HG02678 (cell line): ENCODE results near the gene TFR2.

Experiments
- ATAC-seq: cut with Tn5 transposase; IDR thresholded peaks from one replicate; pipeline ENCODE4 v1.9.1; 2021; ENCODE audit warnings: mild to moderate bottlenecking, moderate library complexity; ENCODE audit not compliant: unreplicated experiment

TFR2 gene

DNA sequence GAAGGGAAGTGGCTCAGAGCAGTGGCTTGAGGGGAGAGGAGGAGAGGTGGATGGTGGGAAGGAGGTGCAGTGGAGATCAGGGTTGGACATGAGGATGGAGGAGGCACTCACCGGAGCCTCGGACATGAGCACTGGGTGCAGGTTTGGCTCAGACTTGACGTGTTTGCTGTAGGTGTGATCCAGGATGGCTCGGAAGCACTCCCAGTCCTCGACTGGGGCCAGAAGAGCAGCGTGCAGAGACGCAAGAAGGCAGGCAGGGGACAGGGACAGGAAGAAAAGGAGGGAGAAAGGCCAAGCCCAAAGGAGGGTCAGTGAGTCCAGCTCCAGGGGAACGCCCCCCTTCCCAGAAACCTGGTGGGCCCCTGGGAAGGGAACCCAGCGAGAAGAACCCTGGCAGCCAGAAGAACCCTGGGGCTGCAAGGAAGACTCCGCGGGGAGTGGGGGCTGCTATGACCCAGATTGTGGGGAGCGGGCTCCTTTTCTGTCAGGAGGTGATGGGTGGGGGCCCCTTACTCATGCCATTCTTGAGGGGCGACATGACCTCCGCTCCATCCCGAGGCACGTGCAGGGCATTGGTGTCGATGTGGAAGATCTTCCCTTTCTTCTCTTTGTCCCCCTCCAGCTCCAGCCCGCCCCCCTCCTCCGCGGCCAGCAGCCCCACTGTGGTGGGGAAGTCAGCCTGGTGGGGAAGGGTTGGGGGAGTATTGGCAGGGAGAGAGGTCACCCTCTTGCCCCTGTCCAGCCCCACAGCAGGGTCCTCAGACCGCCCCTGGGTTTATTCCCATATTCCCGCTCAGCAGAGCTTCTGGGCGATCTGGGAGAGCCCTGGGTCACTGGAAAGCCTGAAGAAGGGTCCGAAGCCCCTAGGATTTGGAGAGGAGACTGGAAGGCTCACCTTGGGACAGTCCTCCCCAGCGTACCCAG is 13.8 kb upstream of the TFR2 start:
- no peak for ATAC-seq

DNA sequence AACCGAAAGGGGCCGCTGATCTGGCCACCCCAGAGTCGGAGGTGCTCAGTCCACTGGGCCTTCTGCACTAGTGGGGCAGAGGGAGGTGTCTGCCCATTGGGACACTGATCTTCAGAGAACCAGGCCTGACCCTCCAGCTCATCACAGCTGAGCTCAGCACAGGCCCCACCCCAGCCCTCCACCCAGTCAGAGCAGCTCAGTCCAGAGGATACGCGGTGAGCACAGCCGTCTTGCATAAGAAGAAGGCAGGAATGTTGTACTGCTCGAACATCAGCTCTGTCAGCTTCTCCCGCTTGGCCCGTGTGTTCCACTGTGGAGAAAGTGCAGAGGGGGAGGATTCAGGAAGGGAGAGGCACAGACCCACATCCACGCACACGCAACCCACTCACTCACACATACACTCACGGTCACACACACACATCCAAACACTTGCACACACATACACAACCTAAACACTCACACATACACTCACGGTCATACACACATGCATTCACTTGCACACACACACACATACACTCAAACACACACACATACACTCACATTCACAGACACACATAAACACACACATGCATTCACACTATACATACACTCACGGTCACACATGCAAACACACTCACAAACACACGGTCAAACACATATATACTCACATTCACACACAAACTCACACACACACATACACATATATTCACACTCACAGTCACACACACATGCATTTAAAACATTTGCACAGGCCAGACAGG is 8.6 kb upstream of the TFR2 start:
- ATAC-seq: no peak

DNA sequence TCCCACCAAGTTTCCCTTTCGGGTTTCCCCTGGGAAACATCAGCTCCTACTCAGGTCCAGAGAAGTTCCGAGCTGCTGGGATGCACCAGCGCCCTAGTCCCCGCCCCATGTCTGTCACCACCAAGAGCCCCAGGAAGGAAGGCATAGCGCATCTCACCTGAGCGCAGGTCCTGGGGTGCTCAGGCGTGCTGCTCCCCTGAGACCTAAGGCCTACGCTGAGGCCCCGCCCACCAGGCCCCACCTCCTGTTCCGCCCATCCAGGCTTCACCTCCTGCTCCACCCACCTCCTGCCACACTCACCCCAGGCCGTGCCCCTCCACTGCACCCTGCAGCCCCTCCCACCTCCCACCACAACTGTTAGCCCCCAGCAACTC is 1.2 kb upstream of the TFR2 start:
- ATAC-seq: no peak

DNA sequence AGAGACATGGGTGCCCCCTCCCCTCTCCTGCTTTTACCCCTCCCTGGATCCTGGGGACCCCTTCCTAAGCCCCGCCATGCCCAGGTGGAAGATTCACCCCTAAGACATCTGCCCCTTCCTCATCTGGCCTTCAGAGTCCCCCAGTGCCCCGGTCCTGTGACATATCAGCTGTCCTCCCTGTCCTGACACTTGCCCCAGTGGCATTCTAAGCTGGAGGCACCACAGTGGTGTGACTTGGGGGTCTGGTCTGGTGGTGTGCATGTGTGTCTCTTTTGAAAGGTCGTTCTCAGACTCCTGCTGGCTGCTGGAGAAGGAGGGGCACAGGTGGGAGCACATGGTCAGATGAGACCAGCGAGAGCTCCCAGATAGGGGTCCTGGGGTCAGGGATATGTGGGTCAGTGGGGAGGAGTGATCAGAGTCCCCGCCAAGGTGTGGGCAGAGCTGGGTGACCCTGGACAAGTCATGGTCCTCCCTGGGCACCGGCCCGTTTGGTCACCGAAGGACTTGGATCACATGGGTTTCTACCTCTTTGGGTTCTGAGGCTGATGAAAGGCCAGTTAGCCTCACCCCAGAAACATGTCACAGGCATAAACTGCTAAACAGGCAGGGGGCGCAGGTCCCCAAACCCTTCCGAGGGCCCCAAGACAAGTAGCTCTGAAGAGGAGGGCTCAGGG is 645 bp upstream of the TFR2 start:
- no peak for ATAC-seq

DNA sequence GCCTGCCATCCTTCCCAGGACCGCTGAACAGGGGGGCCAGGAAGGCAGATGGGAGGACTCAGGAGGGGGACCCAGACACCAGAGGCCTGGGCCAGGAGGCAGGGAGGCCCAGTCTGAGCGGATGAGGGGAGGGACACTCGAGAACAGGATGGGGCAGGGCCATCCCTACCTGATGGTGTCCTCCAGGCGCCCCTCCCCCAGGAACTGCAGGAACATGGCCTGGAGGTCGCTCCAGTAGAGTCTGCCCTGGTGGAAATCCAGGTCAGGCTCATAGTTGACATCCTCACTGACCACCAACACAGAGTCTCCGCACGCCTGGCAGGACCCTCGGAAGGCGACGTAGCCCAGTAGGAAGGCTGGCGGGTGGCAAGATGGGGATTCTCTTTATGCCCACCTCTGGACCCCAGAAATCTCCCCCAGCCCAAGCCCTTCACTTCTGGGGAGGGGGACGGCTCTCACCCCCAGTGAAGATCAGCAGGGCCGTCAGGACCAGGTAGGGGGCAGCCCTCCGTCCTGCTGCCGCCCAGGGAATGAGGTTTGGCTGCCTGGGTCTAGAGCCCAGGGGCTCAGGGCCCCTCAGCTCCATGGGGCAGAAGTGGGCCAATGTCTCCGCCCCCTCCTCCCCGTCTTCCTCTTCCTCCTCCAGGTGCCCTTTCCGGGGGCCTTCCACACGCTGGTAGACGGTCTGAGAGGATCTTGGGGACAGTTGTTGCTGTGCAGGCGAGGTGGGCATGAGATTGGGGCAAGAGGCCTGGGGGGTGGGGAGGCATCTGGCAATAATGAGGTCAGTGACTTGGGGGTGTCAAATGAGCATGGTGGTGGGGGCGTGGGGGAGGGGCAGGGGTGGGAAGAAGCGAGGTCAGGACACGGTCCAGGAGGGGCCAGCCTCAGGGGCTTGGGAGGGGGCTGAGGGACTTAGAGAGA is 573 bp downstream of the TFR2 start:
- no peak for ATAC-seq

DNA sequence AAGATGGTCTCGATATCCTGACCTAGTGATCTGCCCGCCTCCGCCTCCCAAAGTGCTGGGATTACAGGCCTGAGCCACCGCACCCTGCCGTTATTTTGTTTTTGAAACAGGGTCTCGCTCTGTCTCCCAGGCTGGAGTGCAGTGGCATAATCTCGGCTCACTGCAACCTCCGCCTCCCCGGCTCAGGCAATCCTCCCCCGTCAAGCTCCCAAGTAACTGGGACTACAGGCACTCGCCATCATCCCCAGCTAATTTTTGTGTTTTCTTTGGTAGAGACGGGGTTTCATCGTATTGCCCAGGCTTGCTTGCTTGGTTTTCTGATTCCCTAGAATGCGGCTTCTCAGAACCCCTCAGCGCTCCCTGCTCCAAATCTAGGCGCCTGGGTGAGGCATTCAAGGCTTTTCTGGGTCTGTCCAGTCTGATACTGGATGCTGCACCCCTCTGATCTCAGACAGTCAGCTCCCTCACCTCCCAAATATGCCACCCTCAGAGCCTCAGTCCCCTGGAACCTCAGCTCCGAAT is 1.3 kb downstream of the TFR2 start:
- no peak for ATAC-seq

DNA sequence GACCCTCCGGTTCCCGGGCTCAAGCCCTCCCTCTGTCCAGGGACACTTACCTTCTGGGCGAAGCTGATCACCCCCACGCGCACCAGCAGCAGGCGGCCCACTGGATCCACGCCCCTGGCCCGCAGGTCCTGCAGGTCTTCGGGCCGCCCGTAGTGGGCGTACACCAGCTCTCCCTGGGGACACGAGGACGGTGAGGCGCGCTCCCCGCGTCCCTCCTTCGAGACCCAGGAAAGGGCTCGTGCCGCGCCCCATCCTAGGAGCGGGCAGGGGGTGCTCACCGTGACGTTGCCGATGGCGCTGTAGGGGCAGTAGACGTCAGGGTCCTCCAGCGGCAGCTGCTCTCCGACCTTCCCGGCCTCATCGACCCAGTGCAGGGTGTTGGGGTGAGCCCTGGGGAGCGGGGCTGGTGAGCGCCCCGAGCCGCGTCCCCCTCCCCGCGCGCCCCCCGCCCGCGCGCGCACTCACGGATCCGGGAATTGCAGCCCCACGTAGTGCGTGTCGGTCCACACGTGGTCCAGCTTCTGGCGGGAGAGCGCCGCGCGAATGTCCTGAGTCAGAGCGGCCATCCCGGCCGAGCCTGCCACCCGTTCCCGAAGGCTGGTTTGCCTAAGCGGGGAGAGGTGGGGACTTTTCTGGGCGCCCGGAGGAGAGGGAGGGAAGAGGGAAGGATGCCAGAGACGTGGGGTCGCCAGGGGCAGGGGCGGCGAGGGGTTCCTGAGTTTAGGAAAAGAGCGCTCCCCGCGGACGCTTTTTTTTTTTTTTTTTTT is 8.2 kb downstream of the TFR2 start:
- peak; percentile 57 for ATAC-seq

DNA sequence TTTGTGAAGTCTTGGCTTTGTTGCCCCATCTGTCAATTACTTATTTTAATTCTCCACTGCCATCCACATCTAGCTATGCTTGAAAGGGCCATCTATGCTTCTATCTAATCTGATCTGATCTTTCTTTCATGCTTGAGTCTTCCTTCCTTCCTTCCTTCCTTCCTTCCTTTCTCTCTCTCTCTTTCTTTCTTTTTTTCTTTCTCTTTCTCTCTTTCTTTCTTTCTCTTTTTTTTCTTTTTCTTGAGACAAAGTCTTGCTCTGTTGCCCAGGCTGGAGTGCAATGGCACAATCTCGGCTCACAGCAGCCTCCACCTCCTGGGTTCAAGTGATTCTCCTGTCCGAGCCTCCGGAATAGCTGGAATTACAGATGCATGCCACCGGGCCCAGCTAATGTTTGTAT is 11.3 kb downstream of the TFR2 start:
- no peak for ATAC-seq

DNA sequence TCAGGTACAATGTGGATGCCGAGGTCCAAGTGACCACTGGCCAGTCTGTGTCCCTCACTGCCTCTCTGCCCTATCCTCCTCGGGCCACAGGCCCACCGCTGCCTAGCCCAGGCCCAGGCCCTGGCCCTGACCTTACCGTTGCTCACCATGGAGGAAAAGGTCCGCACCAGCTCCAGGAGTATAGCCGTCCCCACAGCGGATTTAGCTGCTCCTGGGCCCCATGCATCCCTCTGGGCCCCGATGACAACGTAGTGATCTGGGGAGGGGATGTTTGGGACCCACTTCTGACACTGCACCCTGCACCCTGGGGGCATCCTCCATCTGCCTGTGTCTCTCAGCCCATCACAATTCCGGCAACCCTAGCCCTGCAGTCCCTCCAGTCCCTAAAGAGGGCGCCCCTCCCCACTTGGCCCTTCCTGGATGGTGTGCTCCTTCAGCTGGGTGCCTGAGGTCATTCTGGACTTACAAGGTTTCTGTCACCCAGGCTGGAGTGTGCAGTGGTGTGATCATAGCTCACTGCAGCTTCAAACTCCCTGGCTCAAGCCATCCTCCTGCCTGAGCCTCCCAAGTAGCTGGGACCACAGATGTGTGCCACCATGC is 12.1 kb downstream of the TFR2 start:
- no peak for ATAC-seq

DNA sequence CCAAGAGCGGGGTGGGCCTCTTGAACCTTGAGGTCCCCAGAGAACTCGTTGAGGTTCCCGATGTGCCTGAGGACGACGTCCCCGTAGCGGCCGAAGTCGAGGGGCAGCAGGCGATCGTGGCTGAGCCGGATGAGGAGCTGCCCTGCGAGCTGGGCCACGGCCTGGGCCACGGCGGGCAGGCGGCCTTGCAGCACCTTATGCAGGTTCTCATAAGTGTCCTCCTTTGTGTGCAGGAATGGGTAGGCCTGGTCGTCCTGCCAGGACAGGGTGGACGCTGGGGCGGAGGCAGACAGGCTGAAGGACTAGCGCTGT is 14.2 kb downstream of the TFR2 start:
- no peak for ATAC-seq

DNA sequence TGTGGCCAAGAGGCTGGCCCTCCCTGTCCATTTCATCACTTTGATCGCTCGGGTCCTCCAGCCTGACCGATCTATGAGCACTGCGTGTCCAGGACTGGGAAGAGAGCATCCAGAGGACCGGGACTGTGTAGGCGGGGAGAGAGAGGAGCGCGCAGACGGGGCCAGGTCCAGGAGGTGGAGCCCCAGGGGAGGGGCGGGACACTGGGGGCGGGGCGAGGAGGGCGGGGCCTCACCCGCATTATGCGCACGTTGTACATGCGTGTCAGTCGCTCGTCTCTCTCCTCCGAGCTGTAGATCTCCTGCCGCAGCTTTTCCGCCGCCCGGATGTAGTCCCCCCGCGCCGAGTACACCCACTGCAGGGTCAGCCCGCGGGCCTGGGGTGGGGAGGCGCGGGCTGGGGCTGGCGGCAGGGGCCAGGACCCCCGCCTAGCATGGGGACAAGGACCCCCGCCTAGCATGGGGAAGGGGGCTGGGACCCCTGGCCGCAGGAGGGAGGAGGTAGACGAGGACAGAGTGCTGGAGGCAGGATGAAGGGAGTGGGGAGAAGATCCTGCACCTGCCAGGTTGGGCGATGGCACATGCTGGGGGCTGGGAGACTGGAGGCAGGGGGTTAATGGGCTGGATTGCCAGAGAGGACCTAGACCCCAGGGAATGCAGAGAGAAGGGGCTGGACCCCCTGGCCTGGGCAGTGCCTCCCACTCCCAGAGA is 14.7 kb downstream of the TFR2 start:
- peak; percentile 93 for ATAC-seq

DNA sequence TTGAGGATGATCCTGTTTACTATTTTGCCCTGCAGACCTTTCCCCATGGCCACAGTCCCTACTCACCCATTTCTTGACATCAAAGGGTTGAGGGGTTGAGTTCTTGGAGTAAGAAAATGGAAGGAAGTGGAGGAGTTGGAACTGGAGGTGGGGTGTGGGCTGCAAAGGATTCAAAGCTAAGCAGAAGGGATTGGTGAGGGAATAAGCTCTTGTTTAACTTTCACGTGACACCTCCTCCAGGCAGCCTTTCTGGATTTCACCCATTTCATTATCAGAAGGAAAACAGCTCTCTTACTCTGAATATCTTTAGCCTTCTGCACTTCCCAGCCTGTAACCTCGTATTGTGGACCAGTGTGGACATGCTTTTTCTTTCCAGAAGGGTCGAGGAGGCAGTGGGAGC is 15.3 kb downstream of the TFR2 start:
- ATAC-seq: no peak

DNA sequence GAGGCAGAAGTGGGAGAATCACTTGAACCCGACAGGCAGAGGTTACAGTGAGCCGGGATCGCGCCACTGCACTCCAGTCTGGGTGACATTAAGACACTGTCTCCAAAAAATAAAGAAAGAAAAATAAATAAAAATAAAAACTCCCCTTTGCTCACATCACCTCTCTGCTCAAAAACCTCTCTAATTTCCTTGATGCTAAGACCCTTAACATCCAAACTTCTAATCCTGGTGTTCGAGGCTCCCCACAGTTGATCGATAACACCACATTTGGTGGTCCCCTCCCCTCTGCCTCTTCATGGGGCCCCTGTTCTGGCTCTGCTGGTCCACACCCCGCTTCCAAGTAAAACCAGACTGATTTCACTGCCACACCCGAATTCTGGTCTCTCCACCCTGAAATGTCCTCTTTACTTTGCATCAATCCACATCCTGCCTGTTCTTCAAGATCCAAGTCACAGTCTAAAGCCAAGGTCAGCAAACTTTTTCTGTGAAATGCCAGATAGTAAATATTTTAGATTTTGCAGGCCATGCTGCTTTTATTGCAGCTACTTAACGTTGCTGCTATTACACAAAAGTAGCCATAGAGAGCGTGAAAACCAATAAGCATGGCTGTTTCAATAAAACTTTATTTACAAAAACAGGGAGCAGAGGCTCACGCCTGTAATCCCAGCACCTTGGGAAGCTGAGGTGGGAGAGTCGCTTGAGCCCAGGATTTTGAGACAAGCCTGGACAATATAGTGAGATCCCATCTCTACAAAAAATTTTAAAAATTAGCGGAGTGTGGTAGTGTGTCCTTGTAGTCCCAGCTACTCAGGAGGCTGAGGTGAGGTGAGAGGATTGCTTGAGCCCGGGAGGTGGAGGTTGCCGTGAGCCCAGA is 17.2 kb downstream of the TFR2 start:
- ATAC-seq: no peak

DNA sequence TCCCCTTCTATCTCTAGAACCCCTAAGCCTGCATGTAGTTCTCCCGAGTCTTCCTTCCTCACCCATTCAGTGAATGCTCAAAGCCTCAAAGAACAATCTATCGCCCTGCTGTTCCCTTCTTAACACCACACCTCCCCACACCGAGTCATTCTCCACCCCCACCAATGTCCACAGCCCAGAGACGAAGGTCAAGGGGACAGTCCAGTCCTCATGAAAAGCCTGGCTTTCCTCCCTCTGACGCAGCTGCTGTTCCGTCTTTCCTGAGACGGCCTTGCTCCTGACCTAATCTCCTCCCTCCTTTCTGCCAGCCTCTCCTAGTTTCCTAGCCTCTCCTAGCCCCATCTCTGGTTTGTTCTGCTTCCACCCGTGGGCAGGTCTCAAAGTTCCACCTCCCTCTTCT is 19.8 kb downstream of the TFR2 start:
- ATAC-seq: no peak

DNA sequence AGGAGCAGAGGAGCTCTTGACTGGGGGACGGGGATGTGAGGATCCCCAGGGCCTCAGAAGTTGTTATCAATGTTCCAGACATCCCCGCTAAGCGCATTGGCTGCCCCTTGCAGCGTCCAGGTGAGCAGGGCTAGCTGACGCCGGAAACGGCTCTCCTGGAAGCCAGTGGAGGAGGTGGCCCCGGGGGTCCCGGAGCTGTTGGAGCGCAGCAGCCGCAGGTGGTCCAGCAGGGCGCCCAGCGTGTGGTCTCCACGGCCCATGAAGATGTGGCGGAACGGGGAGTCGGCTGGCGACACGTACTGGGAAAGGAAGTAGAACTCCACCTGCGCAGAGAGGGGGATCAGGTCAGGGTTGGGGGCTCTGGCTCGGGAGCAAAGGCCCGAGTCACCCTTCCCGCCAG is 20.5 kb downstream of the TFR2 start:
- ATAC-seq: no peak

DNA sequence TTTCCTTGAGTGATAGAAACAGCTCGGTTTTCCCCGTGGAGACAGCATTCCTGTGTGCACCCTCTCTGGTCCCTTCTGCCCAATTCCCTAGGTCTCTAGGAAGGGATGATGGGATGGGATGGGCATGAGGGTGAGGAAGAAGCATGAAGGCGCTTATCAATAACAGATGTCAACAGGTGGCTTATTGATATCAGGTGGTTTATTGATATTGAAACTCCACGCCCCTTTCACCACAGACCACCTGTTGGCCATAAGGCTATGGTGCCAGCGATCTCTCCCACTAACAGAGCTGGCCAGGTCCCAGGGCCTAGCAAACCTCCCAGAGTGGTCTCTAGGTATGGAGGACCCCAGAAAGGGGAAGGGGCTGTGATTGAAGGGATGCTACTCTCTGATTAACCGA is 21.1 kb downstream of the TFR2 start:
- ATAC-seq: no peak

DNA sequence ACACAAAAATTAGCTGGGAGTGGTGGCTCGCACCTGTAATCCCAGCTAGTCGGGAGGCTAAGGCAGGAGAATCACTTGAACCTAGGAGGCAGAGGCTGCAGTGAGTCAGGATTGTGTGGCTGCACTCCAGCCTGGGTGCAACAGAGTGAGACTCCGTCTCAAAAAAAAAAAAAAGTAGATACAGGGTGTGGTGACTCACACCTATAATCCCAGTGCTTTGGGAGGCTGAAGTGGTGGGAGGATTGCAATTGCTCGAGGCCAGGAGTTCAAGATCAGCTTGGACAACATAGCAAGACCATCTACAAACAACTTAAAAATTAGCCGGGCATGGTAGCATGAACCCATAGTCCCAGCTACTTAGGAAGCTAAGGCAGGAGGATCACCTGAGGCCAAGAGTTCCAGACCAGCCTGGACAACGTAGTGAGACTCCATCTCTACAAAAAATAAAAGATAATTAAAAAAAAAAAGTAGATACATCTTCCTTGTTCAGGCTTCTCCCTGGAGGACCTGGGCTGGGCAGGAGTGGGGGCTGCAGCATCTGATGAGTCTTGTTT is 27.0 kb downstream of the TFR2 start:
- ATAC-seq: no peak
